HG02870 (cell line): ENCODE data around the gene GPX8.
A peak's percentile ranks its signal among the peaks of the same experiment; 100 is the strongest.

Experiments used
- ATAC-seq: cut with Tn5 transposase; IDR thresholded peaks from one replicate; pipeline ENCODE4 v1.9.1; 2021; ENCODE audit warnings: mild to moderate bottlenecking, moderate library complexity; ENCODE audit not compliant: unreplicated experiment

The GPX8 gene

GRCh38 chr5:55159763-55160492 is at the start of gene GPX8:
Gene GPX8 (plus strand): TSS chr5:55160171. CDS start chr5:55160193, 22 bp downstream.
- ATAC-seq: no peak

- no peak for ATAC-seq
Observed at GRCh38 chr5:55110217-55110616, 49.8 kb upstream of the GPX8 start.

GRCh38 chr5:55113327-55113726 is 46.6 kb upstream of the GPX8 start:
- no peak for ATAC-seq

- no peak for ATAC-seq
Observed at GRCh38 chr5:55114061-55114460, 45.9 kb upstream of the GPX8 start.

GRCh38 chr5:55123365-55123764 is 36.6 kb upstream of the GPX8 start:
- no peak for ATAC-seq

- no peak for ATAC-seq
Observed at GRCh38 chr5:55134053-55134722, 25.8 kb upstream of the GPX8 start.

- no peak for ATAC-seq
Observed at GRCh38 chr5:55136521-55136920, 23.4 kb upstream of the GPX8 start.

GRCh38 chr5:55140908-55141665 is 18.9 kb upstream of the GPX8 start:
- ATAC-seq: no peak

GRCh38 chr5:55141945-55142690 is 17.9 kb upstream of the GPX8 start:
- no peak for ATAC-seq

- ATAC-seq: no peak
Observed at GRCh38 chr5:55143624-55144023, 16.3 kb upstream of the GPX8 start.

GRCh38 chr5:55146080-55146479 is 13.9 kb upstream of the GPX8 start:
- ATAC-seq: no peak

GRCh38 chr5:55146543-55147151 is 13.3 kb upstream of the GPX8 start:
- peak; percentile 79 for ATAC-seq

GRCh38 chr5:55149308-55149795 is 10.6 kb upstream of the GPX8 start:
- no peak for ATAC-seq

- ATAC-seq: no peak
Observed at GRCh38 chr5:55151923-55152842, 7.8 kb upstream of the GPX8 start.

GRCh38 chr5:55154873-55155272 is 5.1 kb upstream of the GPX8 start:
- no peak for ATAC-seq

- ATAC-seq: no peak
Observed at GRCh38 chr5:55160493-55161209, 680 bp downstream of the GPX8 start.

- ATAC-seq: no peak
Observed at GRCh38 chr5:55162666-55163065, 2.7 kb downstream of the GPX8 start.

GRCh38 chr5:55171471-55171870 is 11.5 kb downstream of the GPX8 start:
- no peak for ATAC-seq
